Thoracic aorta (tissue), 2 donors: ENCODE results near the gene BCL2L14. TPM values are rescaled to one million over a fixed set of nuclear protein-coding genes. Genes with fewer than 3 reads are reported as not detected.

Experiments
- ATAC-seq: fragments of 150-250 bp; one replicate; pipeline ENCODE4 v1.8.0; 2017; ENCODE audit warnings: low read depth; ENCODE audit not compliant: insufficient number of reproducible peaks, low FRiP score
- DNase-seq: peaks from one replicate; pipeline ENCODE4 v3.0.0-alpha.2; 2020; ENCODE audit warnings: low spot score
- H3K27ac ChIP-seq, 2 donors: fragments of 200-600 bp; sonication (generic); 1 replicate in 1 of 2; 2 replicates in 1 of 2; pipeline ENCODE4 v1.5.1; 2016; ENCODE audit warnings: mild to moderate bottlenecking in 2 of 2, moderate library complexity in 2 of 2
- H3K27me3 ChIP-seq: fragments of 200-600 bp; sonication (generic); replicated peaks from 2 replicates; pipeline ENCODE4 v1.6.0; 2016; ENCODE audit warnings: mild to moderate bottlenecking; ENCODE audit not compliant: insufficient read depth
- H3K36me3 ChIP-seq: fragments of 200-600 bp; sonication (generic); one replicate; pipeline ENCODE4 v1.5.1; 2016
- H3K4me1 ChIP-seq, 2 donors: fragments of 200-600 bp; sonication (generic); 1 replicate in 1 of 2; 2 replicates in 1 of 2; pipeline versions ENCODE4 v1.5.1 to v1.6.0; 2016; ENCODE audit warnings: low read depth in 2 of 2, mild to moderate bottlenecking in 1 of 2; ENCODE audit not compliant: control insufficient read depth in 1 of 2
- H3K4me3 ChIP-seq: fragments of 200-600 bp; sonication (generic); 2 replicates; pipeline ENCODE4 v1.5.1; 2016; ENCODE audit warnings: mild to moderate bottlenecking
- H3K9me3 ChIP-seq: fragments of 200-600 bp; sonication (generic); 2 replicates; pipeline ENCODE4 v1.5.1; 2016
- CTCF ChIP-seq: fragments of 200-600 bp; sonication (generic); IDR thresholded peaks from one replicate; pipeline ENCODE4 v1.5.1; 2019; ENCODE audit warnings: antibody characterized with exemption
- total RNA-seq, 2 donors: library from RNA; depleted of rRNA; stranded (reverse); fragments of >200 nt; gene quantifications; one replicate each; pipeline versions ENCODE4 v1.1.0 to v1.2.3, GENCODE V29; 2016

The BCL2L14 gene
- total RNA-seq, 2 donors from 2014 or later: 0.85 TPM; not detected in 1

GRCh38 chr12:12091071-12091470 lies 20.3 kb downstream of the BCL2L14 start:
- Histone ChIP-seq H3K9me3 (no peaks in the 10 kb centered on the region), H3K4me1 (peaks cover 17 to 18% of the 10 kb centered on the region in 2 donors), H3K36me3 (no peaks in the 10 kb centered on the region), H3K27me3 (no peaks in the 10 kb centered on the region), H3K4me3 (no peak overlapping the region), H3K27ac (no peak overlapping the region)
- ATAC-seq: no peak
- TF ChIP-seq CTCF: no peak
- DNase-seq: no peak

GRCh38 chr12:12091977-12092663 lies 21.4 kb downstream of the BCL2L14 start:
- DNase-seq (no peak), ATAC-seq (no peak)
- Histone ChIP-seq H3K4me3 (no peak overlapping the region), H3K4me1 (peaks cover 17 to 18% of the 10 kb centered on the region in 2 donors), H3K36me3 (no peaks in the 10 kb centered on the region), H3K9me3 (no peaks in the 10 kb centered on the region), H3K27ac (no peak overlapping the region), H3K27me3 (no peaks in the 10 kb centered on the region)
- no peak for TF ChIP-seq CTCF

GRCh38 chr12:12094481-12094880 lies 23.7 kb downstream of the BCL2L14 start:
- Histone ChIP-seq H3K27me3 (no peaks in the 10 kb centered on the region), H3K4me3 (no peak overlapping the region), H3K27ac (no peak overlapping the region), H3K9me3 (no peaks in the 10 kb centered on the region), H3K4me1 (peaks cover 14 to 20% of the 10 kb centered on the region in 2 donors), H3K36me3 (no peaks in the 10 kb centered on the region)
- TF ChIP-seq CTCF: no peak
- ATAC-seq (no peak), DNase-seq (no peak)

GRCh38 chr12:12095021-12095420 lies 24.3 kb downstream of the BCL2L14 start:
- H3K4me1 ChIP-seq: peaks cover 14 to 20% of the 10 kb centered on the region in 2 donors
- H3K27me3 ChIP-seq: no peaks in the 10 kb centered on the region
- H3K36me3 ChIP-seq: no peaks in the 10 kb centered on the region
- no peak overlapping the region for H3K27ac ChIP-seq
- H3K4me3 ChIP-seq: no peak overlapping the region
- ATAC-seq (no peak), DNase-seq (no peak)
- no peak for TF ChIP-seq CTCF
- no peaks in the 10 kb centered on the region for H3K9me3 ChIP-seq

GRCh38 chr12:12097891-12098690 lies 27.4 kb downstream of the BCL2L14 start:
- no peak for TF ChIP-seq CTCF
- no peaks in the 10 kb centered on the region for H3K36me3 ChIP-seq
- DNase-seq: no peak
- no peaks in the 10 kb centered on the region for H3K9me3 ChIP-seq
- H3K4me3 ChIP-seq: no peak overlapping the region
- ATAC-seq: no peak
- no peaks in the 10 kb centered on the region for H3K27me3 ChIP-seq
- peaks cover 0 to 8% of the 10 kb centered on the region in 2 donors for H3K4me1 ChIP-seq
- no peak overlapping the region for H3K27ac ChIP-seq
